NCI-H2196 treated with DMSO at 0.1 percent for 48 hours (cell line): ENCODE data around the gene MCC.
A peak's percentile ranks its signal among the peaks of the same experiment; 100 is the strongest.

Source experiments
- DNase-seq: peaks from one replicate; lab custom pipeline; 2025; ENCODE audit not compliant: unreplicated experiment; lab: John Stamatoyannopoulos, UW

Gene MCC

DNA sequence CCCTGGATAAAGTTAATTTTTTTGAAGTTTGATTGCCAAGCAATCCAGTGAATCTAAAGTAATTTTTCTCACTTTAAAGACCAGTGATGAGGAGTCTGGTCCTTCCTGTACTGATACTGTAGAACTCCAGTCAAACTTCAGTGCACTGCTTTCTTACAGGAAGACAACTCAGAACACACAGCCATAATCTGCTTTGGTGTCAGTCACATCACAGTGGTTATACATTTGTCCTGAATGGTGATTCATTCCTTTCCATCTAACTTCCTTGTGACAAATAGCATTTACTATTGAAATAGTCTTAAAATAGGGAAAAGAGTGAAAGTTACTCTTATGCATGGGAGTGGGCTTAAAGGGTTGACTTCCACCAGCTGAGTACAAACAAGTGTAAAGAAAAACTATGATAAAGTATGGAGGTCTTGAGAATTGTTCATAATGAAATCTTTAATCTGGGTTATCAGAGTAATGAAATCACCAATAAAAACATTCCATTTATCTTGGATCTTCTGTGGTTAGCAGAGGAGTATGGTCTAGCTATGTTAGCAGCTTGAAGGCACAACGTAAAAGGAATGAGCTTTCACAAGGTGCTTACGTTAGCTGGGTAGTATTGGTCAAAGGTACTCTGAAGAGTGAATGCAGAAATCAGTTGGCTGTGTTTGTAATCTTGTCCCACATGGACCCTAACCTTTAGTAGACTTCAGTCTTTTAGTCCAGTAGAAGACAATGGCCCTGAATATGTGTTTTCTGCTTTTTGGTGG lies 470.2 kb downstream of the MCC start:
- no peak for DNase-seq

DNA sequence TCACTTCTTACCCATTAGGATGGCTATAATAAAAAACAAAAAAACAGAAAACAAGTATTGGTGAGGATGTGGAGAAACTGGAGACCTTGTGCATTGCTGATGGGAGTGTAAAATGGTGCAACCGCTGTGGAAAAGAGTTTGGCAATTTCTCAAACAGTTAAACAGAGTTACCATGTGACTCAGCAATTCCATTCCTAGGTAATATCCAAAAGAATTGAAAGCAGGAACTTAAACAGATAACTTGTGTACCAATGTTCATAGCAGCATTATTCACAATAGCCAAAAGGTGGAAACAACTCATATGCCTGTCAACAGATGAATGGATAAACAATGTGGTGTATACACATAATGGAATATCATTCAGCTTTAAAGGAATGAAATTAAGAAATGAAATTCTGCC lies 482.8 kb downstream of the MCC start:
- no peak for DNase-seq

DNA sequence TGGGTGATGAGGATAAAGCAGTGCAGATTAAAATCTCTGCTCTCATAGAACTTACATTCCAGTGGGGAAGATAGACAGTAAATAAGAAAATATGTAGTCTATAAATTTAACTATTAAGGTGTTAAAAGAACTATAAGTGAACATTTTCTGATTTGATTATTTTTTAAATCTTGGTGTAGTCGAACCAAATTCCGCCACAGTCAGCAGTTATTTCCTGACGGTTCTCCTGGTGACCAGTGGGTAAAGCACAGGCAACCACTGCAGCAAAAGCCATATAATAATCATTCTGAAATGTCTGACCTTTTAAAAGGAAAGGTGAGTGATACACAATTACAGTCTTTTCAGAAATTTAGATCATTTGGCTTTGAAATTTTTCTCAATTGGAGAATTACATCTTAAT lies 484.5 kb downstream of the MCC start:
- no peak for DNase-seq

DNA sequence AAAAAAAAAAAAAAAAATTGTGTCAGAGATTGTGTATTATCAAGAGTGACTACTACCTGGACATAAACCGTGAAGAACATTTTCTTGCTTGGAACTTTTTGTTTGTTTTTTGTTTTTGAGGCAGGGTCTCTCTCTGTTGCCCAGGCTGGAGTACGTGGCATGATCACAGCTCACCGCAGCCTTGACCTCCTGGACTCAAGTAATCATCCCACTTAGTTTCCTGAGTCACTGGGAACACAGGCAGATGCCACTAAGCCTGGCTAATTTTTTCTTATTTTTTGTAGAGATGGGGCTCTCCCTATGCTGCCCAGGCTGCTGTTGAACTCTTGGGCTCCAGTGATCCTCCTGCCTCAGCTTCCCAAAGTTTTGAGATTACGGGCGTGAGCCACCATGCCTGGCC lies 485.8 kb downstream of the MCC start:
- no peak for DNase-seq

DNA sequence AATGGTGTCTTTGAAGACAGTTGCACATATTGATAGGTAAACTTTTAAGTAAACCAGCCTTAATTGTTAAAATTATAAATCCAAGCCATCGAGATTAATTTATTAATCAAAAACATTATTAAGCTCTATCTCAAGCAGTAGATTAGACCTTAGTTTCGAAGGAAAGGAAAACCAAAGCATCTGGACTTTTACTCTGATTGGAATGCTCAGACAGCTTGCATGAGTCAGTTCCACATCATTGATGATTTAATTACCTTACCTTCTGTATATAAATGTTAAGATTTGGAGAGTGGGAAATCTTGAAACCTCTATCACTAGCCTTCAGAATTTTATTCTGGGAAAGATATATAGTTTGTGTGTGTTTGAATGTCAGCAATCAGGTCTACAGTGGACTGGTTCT lies 487.8 kb downstream of the MCC start:
- no peak for DNase-seq

DNA sequence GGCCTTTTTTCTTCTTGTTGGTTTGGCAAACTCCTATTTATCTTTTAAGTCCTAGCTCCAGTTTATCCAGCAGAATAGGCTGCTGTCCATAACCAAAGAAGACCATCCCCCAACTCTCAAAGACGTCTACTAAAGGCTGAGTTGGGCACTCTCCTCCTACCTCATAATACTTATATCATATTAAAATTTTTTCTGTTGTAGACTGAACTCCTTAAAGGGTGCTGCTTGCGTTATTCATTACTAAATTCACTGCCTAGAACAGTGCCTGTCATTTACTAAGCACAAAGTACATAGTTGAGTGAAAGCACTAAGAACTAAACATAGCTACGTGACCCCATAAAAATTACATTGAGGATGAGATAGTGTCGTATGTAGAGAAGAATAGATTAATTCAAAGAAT lies 490.0 kb downstream of the MCC start:
- DNase-seq: no peak

DNA sequence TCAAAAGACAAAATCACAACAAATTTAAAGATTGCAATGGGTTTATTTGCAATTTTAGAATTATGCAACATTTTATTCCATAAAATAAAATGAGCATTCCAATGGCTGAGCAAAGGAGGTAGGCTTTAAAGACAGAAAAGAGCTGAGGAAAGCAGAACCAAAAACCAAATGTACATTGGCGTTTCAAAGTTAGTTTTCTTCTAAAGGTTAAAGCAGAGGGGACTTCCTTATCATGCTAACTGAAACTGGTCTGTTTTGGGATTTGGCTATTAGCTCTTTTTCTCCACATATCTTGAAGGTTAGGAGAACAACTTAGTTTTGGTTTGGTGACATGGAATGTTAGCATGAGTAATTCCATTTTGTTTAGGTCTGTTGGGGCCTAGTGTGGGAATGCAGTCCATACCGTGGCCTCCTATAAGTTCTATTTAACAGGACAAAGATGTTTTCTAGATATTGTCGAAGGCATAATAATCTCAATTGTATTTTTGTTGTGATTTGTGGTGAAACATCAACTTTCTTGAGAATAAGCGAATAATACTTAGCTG lies 491.4 kb downstream of the MCC start:
- no peak for DNase-seq

DNA sequence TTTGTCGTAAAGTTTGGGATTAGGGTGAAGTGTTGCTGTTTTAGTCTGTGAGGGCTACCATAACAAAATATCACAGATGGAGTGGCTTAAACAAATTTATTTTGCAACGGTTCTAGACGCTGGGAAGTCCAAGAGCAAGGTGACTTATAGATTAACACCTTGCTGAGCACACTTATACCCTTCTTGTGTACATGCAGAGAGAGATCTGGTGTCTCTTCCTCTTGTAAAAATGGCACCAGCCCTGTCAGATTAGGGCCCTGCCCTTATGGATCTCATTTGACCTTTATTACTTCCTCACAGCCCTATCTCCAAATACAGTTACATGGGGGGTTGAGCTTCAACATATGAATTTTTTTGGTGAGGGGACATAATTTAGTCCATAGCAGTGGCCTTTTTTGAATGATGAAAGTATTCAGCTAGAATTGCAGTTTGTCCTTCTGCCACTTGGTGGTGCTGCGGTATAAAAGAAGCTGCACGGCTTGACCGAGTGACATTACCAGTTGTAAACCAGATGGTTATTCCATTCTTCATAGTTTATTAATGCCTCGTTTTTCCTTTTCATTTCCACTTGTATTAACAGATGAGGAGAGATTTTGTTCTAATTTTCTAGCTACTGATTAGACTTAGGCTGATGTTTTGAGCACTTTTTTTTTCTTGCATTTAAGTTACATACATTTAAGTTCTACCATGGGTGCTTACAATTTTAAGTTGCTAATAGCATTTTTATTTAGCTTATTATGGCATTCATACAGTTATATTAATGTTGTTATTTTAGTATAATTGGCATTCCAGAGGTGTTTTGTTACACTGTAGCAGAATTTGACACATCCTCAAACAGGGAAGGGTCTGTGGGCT lies 492.3 kb downstream of the MCC start:
- DNase-seq: no peak

DNA sequence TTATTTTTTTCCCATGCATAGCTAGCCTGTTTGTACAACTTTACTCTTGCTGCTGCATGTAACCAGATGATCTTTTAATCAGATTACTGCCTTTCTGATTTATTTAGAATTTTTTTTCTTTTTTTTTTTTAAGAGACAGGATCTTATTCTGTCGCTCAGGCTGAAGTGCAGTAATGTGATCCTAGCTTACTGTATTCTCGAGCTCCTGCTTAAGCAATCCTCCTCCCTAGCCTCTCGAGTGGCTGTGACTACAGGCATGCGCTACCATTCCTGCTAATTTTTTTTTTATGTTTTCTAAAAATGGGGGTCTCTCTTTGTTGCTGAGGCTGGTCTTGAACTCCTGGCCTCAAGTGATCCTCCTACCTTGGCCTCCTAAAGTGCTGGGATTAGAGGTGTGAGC lies 502.0 kb downstream of the MCC start:
- no peak for DNase-seq

DNA sequence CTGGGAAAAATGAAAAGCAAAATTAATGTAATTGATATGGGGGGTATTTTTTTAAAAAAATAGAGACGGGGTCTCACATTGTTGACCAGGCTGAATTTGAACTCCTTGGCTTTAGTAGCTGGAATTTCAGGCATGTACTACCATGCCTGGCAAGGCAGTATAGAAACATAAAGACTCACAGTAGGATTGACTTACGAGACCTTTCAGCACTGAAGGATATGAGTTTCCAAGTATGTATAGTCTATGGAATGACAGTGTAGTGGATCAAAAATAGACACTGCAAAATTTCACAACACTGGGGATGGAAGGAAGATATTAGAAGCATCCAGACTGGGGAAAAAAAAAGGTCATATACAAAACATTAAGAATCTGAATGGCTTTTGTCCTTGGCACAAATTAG lies 504.9 kb downstream of the MCC start:
- no peak for DNase-seq

DNA sequence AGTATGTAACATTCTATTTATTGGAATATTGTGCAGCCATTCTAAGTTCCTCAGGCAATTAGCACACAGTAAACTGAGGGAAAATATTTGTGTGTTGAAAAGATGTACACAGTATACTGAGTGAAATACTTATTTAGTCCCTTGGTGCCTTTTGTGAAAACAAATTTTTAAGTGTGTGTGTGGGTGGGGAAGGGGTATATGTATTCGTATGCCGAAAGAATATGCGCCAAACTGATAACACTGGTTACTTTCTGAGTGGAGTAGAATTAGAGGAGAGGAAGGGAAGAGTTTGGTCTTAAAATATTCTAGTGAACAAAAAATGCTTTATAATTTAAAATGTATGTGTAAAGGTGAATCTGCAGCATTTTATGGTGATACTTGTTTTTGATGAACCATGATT lies 508.5 kb downstream of the MCC start:
- DNase-seq: no peak

DNA sequence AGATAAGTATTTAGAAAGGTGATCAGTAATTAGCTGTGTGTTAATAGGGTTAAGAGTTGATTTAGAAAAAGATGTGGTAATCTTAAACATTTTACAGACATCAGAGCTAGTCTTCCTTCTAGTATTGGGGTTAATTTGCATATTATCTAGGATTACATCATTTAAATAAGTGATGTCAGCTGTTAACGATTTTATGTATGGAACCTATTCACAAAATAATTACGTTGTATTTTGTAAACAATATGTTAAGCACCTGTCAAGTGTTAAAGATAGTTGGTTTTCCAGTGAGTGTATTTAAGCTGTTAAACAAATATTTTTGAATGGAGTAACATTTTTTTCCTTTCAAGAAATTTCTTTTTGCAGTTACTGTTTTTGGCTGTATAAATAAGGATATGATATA lies 509.4 kb downstream of the MCC start:
- DNase-seq: no peak

DNA sequence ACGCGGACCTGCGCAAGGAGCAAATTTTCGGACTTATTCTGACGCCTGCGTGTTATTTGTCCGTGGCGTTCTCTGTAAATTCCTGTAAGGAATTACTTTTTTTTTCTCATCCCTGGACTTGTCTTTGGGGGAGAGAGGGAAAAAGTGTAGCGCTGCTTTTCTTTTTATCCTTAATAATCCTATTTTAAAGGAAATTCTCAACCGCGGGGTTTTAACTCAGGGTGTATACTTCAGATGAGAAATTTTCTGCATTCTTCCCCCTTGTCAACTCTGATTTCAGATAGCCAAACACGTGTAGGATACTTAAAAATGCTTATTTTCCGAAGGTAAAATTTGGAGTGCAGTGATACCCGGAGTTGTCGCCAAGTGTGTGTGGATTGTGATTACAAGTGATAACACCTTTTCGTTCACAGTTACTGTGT lies 510.8 kb downstream of the MCC start:
- DNase-seq: no peak

DNA sequence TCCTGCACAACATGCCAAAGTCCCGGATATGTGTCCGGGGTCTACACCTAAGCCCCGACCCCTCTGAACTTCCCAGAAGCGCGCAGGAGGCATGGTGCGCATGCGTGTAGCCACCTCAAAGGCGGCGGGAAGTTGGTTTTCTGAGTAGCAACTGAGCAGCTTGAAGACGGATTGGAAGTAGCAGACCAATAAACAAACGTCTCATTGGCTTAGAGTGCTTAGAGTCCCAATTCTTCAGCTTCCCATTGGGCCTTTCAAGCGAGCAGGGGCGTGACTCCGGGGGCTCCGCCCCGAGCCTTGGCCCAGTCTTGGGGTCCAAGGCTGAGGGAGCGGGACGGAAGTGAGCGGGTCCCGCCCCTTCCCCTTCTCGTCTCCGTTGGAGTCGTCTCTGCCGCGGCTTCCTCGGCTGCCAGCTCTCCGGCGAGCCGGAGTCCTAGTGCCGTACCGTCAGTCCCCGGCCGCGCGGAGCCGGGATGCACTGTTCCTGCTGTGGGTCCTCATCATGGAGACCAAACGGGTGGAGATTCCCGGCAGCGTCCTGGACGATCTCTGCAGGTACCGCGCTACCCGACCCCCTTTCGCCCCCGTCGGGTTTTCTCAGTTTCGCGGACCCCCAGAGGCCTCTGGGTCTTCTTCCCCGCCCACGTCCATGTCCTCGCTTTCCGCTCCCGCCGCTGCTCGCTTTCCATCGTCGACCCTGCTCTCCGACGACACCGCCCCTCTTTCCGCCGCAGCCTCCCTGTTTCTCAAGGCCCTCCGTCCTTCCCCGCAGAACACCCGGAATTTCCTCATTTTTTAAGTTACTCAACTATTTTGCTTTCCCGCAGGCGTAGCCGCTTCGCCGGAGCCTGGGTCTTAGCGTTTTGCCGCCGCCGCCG lies 511.6 kb downstream of the MCC start, which contains the start of gene DCP2:
TSS of gene DCP2 (plus strand) at position 367 of the 878 bp plus-strand sequence. CDS start at position 503, 136 bp downstream.
- DNase-seq: peak; percentile 95

DNA sequence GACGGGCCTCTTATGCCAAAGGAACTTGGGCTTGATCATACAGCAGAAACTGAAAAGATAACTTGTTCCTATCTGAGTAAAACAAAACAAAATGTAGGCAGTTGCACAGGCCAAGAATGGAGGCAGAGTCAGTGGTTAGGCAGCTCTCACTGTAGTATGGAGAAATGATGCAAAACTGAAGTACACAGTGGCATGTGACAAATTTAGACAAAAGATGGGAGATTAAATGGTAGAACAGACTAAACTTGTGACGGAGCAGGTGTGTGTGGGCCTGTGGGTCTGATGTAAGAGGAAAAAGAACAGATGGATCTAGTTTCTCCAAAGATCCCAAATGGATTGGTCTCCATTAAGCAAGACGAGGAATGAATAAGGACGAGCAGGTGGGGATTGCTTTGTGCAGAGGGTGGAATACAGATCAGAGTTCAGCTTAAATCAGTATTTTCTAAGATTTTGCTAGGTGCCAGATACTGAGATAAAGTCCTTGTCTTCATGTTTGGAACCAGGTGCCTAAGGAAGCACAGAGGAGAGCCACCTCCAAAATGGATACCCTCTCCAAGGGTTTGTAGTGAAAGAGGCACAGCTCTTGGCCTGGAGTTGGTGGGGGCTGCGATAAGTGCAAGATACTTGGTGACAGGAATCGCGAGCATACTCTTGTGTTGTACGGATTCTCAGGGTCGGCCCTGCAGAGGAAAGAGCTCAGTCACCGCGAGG lies 512.4 kb downstream of the MCC start:
- DNase-seq: no peak

DNA sequence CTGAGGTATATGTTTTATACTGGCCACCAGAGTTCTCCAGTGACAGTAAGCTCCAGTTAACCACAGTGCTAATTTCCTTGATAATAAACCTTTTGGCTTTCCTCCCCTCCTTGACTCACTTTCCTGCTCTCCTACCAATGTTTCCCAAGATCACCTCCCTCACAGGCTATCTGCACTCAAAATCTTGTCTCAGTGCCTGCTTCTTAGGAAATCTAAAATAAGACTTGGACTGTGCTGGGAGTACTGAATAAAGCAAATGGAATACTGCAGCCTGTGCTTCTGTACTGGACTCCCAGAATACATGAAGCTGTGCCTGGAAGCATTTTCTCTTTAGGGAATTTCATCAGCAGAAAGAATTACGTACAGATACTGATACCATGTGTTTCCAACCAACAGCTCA lies 513.4 kb downstream of the MCC start:
- no peak for DNase-seq

DNA sequence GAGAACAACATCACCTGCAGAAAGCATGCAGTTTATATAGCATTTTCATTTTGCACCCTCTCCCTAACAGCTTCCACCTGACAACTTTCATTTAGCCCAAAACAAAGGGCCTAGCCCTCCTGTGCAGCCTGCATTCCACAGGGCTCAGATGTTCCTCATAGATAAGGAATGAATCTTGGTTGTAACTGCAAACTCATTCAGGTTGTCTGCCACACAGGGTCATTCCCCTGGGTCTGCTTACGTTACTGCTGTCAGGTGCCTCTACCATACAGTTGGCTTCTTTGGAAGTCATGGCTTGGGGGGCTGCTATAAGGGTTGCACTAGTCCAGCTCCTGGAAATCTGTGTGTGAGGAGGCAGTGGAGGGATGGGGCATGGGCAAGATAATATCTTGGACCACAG lies 514.3 kb downstream of the MCC start:
- DNase-seq: no peak

DNA sequence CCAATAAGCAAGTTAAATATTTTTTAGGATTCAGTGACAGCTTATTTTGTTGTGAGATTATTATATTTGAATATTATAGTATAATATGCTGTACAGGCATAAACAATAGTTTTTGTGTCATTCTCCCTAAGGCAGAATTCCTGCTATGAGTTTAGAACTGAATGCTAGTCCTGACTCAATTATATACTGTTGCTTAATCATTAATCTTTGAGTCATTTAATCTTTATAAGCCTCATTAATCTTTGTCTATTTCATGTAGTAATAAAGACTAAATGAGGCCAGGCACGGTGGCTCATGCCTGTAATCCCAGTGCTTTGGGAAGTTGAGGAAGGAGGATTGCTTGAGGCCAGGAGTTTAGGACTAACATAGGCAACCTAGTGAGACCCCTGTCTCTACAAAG lies 515.2 kb downstream of the MCC start:
- DNase-seq: no peak
